ENCODE results near the gene FAM222A.

DNA sequence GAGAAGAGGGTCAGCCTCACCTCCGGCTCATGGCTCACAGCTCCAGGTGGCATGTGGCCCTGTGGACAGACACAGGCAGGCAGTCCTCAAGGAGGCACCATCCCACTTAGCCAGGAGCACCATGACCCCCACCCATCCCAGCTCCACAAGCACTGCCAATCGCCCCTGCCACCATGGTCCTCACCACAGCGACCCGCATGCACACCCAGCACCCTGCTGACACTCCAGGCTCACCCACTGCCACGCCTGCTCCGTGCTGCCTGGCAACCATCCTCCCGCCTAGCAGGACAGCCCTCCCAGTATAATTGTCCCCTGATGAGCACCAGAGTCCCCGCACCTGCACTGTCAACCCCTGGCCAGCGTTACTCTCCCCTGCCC is 68.7 kb downstream of the FAM222A start:
- TF ChIP-seq, protein P1, sequence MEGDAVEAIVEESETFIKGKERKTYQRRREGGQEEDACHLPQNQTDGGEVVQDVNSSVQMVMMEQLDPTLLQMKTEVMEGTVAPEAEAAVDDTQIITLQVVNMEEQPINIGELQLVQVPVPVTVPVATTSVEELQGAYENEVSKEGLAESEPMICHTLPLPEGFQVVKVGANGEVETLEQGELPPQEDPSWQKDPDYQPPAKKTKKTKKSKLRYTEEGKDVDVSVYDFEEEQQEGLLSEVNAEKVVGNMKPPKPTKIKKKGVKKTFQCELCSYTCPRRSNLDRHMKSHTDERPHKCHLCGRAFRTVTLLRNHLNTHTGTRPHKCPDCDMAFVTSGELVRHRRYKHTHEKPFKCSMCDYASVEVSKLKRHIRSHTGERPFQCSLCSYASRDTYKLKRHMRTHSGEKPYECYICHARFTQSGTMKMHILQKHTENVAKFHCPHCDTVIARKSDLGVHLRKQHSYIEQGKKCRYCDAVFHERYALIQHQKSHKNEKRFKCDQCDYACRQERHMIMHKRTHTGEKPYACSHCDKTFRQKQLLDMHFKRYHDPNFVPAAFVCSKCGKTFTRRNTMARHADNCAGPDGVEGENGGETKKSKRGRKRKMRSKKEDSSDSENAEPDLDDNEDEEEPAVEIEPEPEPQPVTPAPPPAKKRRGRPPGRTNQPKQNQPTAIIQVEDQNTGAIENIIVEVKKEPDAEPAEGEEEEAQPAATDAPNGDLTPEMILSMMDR (IDR thresholded peaks at IDR 0.05; ENCODE audit: low read depth, low read length, poor library complexity, severe bottlenecking): no peak
- TF ChIP-seq EZH2phosphoT487 (IDR thresholded peaks at IDR 0.05; ENCODE audit: borderline replicate concordance, low read length): no peak
